GM20431 (cell line): ENCODE measurements around the gene KRT78.

ENCODE experiments used
- in situ Hi-C: fragments of 300-500 bp; cut with MseI, MboI; formaldehyde crosslinking; loops from one replicate; pipeline ENCODE4 v1.15.0; 2020; ENCODE audit warnings: low sequenced_read_pairs; ENCODE audit not compliant: unreplicated experiment

The KRT78 gene

GRCh38 chr12:52815676-52816588, 32.9 kb downstream of the KRT78 start:
- in situ Hi-C loops: no loop called here

GRCh38 chr12:52815161-52815560, 33.6 kb downstream of the KRT78 start:
- in situ Hi-C loops: no loop called here

- in situ Hi-C loops: no loop called here
Observed at GRCh38 chr12:52814710-52815155, 34.1 kb downstream of the KRT78 start.

GRCh38 chr12:52813885-52814709, 34.7 kb downstream of the KRT78 start, which contains the start of gene KRT4:
Gene KRT4 (minus strand): TSS chr12:52814116. CDS start chr12:52814058, 58 bp downstream.
- in situ Hi-C loops: no loop called here

- in situ Hi-C loops: no loop called here
Observed at GRCh38 chr12:52813203-52813819, 35.5 kb downstream of the KRT78 start.

- in situ Hi-C loops: no loop called here
Observed at GRCh38 chr12:52812749-52813148, 36.0 kb downstream of the KRT78 start.

- in situ Hi-C loops: no loop called here
Observed at GRCh38 chr12:52812073-52812400, 36.8 kb downstream of the KRT78 start.

GRCh38 chr12:52811191-52812072, 37.4 kb downstream of the KRT78 start:
- in situ Hi-C loops: no loop called here

- in situ Hi-C loops: no loop called here
Observed at GRCh38 chr12:52810554-52810953, 38.2 kb downstream of the KRT78 start.

GRCh38 chr12:52809166-52809565, 39.6 kb downstream of the KRT78 start:
- in situ Hi-C loops: no loop called here

- in situ Hi-C loops: no loop called here
Observed at GRCh38 chr12:52808573-52809160, 40.1 kb downstream of the KRT78 start.

GRCh38 chr12:52807544-52808470, 41.0 kb downstream of the KRT78 start:
- in situ Hi-C loops: no loop called here

- in situ Hi-C loops: no loop called here
Observed at GRCh38 chr12:52806821-52807543, 41.8 kb downstream of the KRT78 start.

- in situ Hi-C loops: no loop called here
Observed at GRCh38 chr12:52806169-52806811, 42.5 kb downstream of the KRT78 start.

GRCh38 chr12:52805739-52806138, 43.1 kb downstream of the KRT78 start:
- in situ Hi-C loops: no loop called here

GRCh38 chr12:52805000-52805399, 43.8 kb downstream of the KRT78 start:
- in situ Hi-C loops: no loop called here

GRCh38 chr12:52802442-52802841, 46.4 kb downstream of the KRT78 start:
- in situ Hi-C loops: no loop called here
